A673 (cell line): ENCODE results near the gene C1orf210.

Source experiments
- EZH2 ChIP-seq: fragments of 200-600 bp; sonication (generic); IDR thresholded peaks from 2 replicates; pipeline ENCODE4 v1.6.1; 2017; ENCODE audit warnings: borderline replicate concordance, low read depth, mild to moderate bottlenecking, mixed read lengths, antibody characterized with exemption, low read length; ENCODE audit not compliant: poor library complexity, severe bottlenecking
- TF ChIP-seq, protein P1 (sequence below): fragments of 300-800, 200-600 bp; sonication (generic); conservative IDR thresholded peaks from 2 replicates; pipeline ENCODE4 v1.5.1; 2017; ENCODE audit warnings: low read depth, mild to moderate bottlenecking, antibody characterized with exemption, low read length, moderate library complexity, mixed read lengths

DNA sequence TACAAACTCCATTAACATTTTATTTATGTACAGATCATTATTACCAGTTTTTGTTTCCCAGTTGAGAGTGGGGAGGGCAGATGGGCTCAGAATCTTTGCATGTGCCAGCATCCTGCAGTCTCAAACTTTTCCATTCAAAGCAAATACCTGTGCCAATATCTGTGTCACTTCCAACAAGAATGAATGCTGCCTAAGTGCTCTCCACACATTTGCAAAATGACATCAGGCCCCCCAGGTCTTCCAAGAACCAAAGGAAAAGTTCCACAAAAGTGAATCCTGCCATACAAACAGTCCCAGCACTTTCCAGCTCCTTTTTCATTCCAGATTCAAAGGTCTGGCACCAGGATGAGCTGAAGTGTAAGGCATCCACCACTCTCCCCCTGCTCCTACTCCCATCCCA, 13.7 kb upstream of the C1orf210 start:
- TF ChIP-seq, protein P1, sequence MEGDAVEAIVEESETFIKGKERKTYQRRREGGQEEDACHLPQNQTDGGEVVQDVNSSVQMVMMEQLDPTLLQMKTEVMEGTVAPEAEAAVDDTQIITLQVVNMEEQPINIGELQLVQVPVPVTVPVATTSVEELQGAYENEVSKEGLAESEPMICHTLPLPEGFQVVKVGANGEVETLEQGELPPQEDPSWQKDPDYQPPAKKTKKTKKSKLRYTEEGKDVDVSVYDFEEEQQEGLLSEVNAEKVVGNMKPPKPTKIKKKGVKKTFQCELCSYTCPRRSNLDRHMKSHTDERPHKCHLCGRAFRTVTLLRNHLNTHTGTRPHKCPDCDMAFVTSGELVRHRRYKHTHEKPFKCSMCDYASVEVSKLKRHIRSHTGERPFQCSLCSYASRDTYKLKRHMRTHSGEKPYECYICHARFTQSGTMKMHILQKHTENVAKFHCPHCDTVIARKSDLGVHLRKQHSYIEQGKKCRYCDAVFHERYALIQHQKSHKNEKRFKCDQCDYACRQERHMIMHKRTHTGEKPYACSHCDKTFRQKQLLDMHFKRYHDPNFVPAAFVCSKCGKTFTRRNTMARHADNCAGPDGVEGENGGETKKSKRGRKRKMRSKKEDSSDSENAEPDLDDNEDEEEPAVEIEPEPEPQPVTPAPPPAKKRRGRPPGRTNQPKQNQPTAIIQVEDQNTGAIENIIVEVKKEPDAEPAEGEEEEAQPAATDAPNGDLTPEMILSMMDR: no peak
- no peak for TF ChIP-seq EZH2
